ENCODE data around the gene DZANK1.
"Not testable (repeated sequence)": the region's sequence is repeated elsewhere in the genome, so short reads cannot be mapped to it uniquely, and the experiment has no call there.

Gene DZANK1

GRCh38 chr20:18380908-18381529 lies 85.8 kb downstream of the DZANK1 start:
- Histone ChIP-seq H3K4me3 (ENCODE audit: insufficient read length, low read depth) (no peak overlapping the region), H3K36me3 (ENCODE audit: insufficient read depth, insufficient read length, low read length) (no peaks in the 10 kb centered on the region), H3K27me3 (ENCODE audit: insufficient read depth, insufficient read length) (no peaks in the 10 kb centered on the region), H3K4me1 (ENCODE audit: insufficient read depth, insufficient read length) (no peaks in the 10 kb centered on the region), H3K9me3 (ENCODE audit: insufficient read depth, low read length) (peaks cover 9% of the 10 kb centered on the region; the same call in 1 of the 2 replicates), H3K9ac (ENCODE audit: insufficient read length, low read depth) (no peak overlapping the region)
- no peak for DNase-seq (ENCODE audit: low read depth, low spot score)
- no peak for TF ChIP-seq ZNF274 (IDR thresholded peaks at IDR 0.05; ENCODE audit: low read depth, low read length)
- TF ChIP-seq YY1 (IDR thresholded peaks at IDR 0.05; ENCODE audit: insufficient read depth, insufficient read length) = no peak
- no peak for TF ChIP-seq SUZ12 (IDR thresholded peaks at IDR 0.05; ENCODE audit: extremely low read depth, insufficient read depth, insufficient read length)

GRCh38 chr20:18377896-18378481 lies 88.8 kb downstream of the DZANK1 start:
- Histone ChIP-seq H3K4me3 (ENCODE audit: insufficient read length, low read depth) (no peak overlapping the region), H3K9me3 (ENCODE audit: insufficient read depth, low read length) (peaks cover 10% of the 10 kb centered on the region; the same call in 1 of the 2 replicates)
- TF ChIP-seq ZNF274 (IDR thresholded peaks at IDR 0.05; ENCODE audit: low read depth, low read length) (no peak), YY1 (IDR thresholded peaks at IDR 0.05; ENCODE audit: insufficient read depth, insufficient read length) (no peak), SUZ12 (IDR thresholded peaks at IDR 0.05; ENCODE audit: extremely low read depth, insufficient read depth, insufficient read length) (no peak)

GRCh38 chr20:18375551-18375950 lies 91.3 kb downstream of the DZANK1 start:
- not testable (repeated sequence) for H3K4me3 ChIP-seq (ENCODE audit: insufficient read length, low read depth); H3K4me1 ChIP-seq (ENCODE audit: insufficient read depth, insufficient read length); H3K36me3 ChIP-seq (ENCODE audit: insufficient read depth, insufficient read length, low read length); H3K9ac ChIP-seq (ENCODE audit: insufficient read length, low read depth); H3K9me3 ChIP-seq (ENCODE audit: insufficient read depth, low read length); H3K27me3 ChIP-seq (ENCODE audit: insufficient read depth, insufficient read length); DNase-seq (ENCODE audit: low read depth, low spot score)

More at GRCh38 chr20:18377896-18378481, 88.8 kb downstream of the DZANK1 start:
- no peak for DNase-seq (ENCODE audit: low read depth, low spot score)
- H3K9ac ChIP-seq (ENCODE audit: insufficient read length, low read depth) = no peak overlapping the region
- no peaks in the 10 kb centered on the region for H3K36me3 ChIP-seq (ENCODE audit: insufficient read depth, insufficient read length, low read length)
- H3K27me3 ChIP-seq (ENCODE audit: insufficient read depth, insufficient read length) = no peaks in the 10 kb centered on the region
- H3K4me1 ChIP-seq (ENCODE audit: insufficient read depth, insufficient read length) = no peaks in the 10 kb centered on the region

GRCh38 chr20:18372296-18372695 lies 94.5 kb downstream of the DZANK1 start:
- DNase-seq (ENCODE audit: low read depth, low spot score) = no peak

GRCh38 chr20:18364768-18365167 lies 102.1 kb downstream of the DZANK1 start:
- no peak for DNase-seq (ENCODE audit: low read depth, low spot score)
- H3K36me3 ChIP-seq (ENCODE audit: insufficient read depth, insufficient read length, low read length) = no peaks in the 10 kb centered on the region

More at GRCh38 chr20:18372296-18372695, 94.5 kb downstream of the DZANK1 start:
- no peaks in the 10 kb centered on the region for H3K27me3 ChIP-seq (ENCODE audit: insufficient read depth, insufficient read length)
- H3K36me3 ChIP-seq (ENCODE audit: insufficient read depth, insufficient read length, low read length) = no peaks in the 10 kb centered on the region
- peaks cover 10% of the 10 kb centered on the region; the same call in 1 of the 2 replicates for H3K9me3 ChIP-seq (ENCODE audit: insufficient read depth, low read length)
- no peak overlapping the region for H3K4me3 ChIP-seq (ENCODE audit: insufficient read length, low read depth)
- no peaks in the 10 kb centered on the region for H3K4me1 ChIP-seq (ENCODE audit: insufficient read depth, insufficient read length)
- TF ChIP-seq SUZ12 (IDR thresholded peaks at IDR 0.05; ENCODE audit: extremely low read depth, insufficient read depth, insufficient read length) (no peak), ZNF274 (IDR thresholded peaks at IDR 0.05; ENCODE audit: low read depth, low read length) (no peak), YY1 (IDR thresholded peaks at IDR 0.05; ENCODE audit: insufficient read depth, insufficient read length) (no peak)
- no peak overlapping the region for H3K9ac ChIP-seq (ENCODE audit: insufficient read length, low read depth)

GRCh38 chr20:18363708-18364107 lies 103.1 kb downstream of the DZANK1 start:
- H3K9ac ChIP-seq (ENCODE audit: insufficient read length, low read depth) = no peak overlapping the region
- H3K36me3 ChIP-seq (ENCODE audit: insufficient read depth, insufficient read length, low read length) = no peaks in the 10 kb centered on the region
- H3K4me3 ChIP-seq (ENCODE audit: insufficient read length, low read depth) = no peak overlapping the region
- H3K4me1 ChIP-seq (ENCODE audit: insufficient read depth, insufficient read length) = no peaks in the 10 kb centered on the region
- no peak for DNase-seq (ENCODE audit: low read depth, low spot score)
- TF ChIP-seq ZNF274 (IDR thresholded peaks at IDR 0.05; ENCODE audit: low read depth, low read length) (no peak), SUZ12 (IDR thresholded peaks at IDR 0.05; ENCODE audit: extremely low read depth, insufficient read depth, insufficient read length) (no peak), YY1 (IDR thresholded peaks at IDR 0.05; ENCODE audit: insufficient read depth, insufficient read length) (no peak)
- no peaks in the 10 kb centered on the region for H3K27me3 ChIP-seq (ENCODE audit: insufficient read depth, insufficient read length)
- no peaks in the 10 kb centered on the region for H3K9me3 ChIP-seq (ENCODE audit: insufficient read depth, low read length)

More at GRCh38 chr20:18364768-18365167, 102.1 kb downstream of the DZANK1 start:
- TF ChIP-seq YY1 (IDR thresholded peaks at IDR 0.05; ENCODE audit: insufficient read depth, insufficient read length) = no peak
- no peak for TF ChIP-seq SUZ12 (IDR thresholded peaks at IDR 0.05; ENCODE audit: extremely low read depth, insufficient read depth, insufficient read length)
- TF ChIP-seq ZNF274 (IDR thresholded peaks at IDR 0.05; ENCODE audit: low read depth, low read length) = no peak
- Histone ChIP-seq H3K9me3 (ENCODE audit: insufficient read depth, low read length) (no peaks in the 10 kb centered on the region), H3K4me1 (ENCODE audit: insufficient read depth, insufficient read length) (no peaks in the 10 kb centered on the region), H3K4me3 (ENCODE audit: insufficient read length, low read depth) (no peak overlapping the region), H3K27me3 (ENCODE audit: insufficient read depth, insufficient read length) (no peaks in the 10 kb centered on the region), H3K9ac (ENCODE audit: insufficient read length, low read depth) (no peak overlapping the region)

GRCh38 chr20:18362916-18363315 lies 103.9 kb downstream of the DZANK1 start:
- TF ChIP-seq YY1 (IDR thresholded peaks at IDR 0.05; ENCODE audit: insufficient read depth, insufficient read length) (no peak), SUZ12 (IDR thresholded peaks at IDR 0.05; ENCODE audit: extremely low read depth, insufficient read depth, insufficient read length) (no peak), ZNF274 (IDR thresholded peaks at IDR 0.05; ENCODE audit: low read depth, low read length) (no peak)
- Histone ChIP-seq H3K4me3 (ENCODE audit: insufficient read length, low read depth) (no peak overlapping the region), H3K36me3 (ENCODE audit: insufficient read depth, insufficient read length, low read length) (no peaks in the 10 kb centered on the region), H3K4me1 (ENCODE audit: insufficient read depth, insufficient read length) (no peaks in the 10 kb centered on the region), H3K27me3 (ENCODE audit: insufficient read depth, insufficient read length) (no peaks in the 10 kb centered on the region), H3K9me3 (ENCODE audit: insufficient read depth, low read length) (no peaks in the 10 kb centered on the region), H3K9ac (ENCODE audit: insufficient read length, low read depth) (no peak overlapping the region)
- no peak for DNase-seq (ENCODE audit: low read depth, low spot score)
